Hematopoietic multipotent progenitor cell treated with erythropoietin and hydrocortisone succinate and interleukin-3 and kit ligand, for 17 days (in vitro differentiated cells): ENCODE results near the gene MDM1.

Experiments used
- DNase-seq: peaks from one replicate; pipeline ENCODE4 v3.0.0-alpha.2; 2015; ENCODE audit warnings: low spot score

Gene MDM1, protein sequence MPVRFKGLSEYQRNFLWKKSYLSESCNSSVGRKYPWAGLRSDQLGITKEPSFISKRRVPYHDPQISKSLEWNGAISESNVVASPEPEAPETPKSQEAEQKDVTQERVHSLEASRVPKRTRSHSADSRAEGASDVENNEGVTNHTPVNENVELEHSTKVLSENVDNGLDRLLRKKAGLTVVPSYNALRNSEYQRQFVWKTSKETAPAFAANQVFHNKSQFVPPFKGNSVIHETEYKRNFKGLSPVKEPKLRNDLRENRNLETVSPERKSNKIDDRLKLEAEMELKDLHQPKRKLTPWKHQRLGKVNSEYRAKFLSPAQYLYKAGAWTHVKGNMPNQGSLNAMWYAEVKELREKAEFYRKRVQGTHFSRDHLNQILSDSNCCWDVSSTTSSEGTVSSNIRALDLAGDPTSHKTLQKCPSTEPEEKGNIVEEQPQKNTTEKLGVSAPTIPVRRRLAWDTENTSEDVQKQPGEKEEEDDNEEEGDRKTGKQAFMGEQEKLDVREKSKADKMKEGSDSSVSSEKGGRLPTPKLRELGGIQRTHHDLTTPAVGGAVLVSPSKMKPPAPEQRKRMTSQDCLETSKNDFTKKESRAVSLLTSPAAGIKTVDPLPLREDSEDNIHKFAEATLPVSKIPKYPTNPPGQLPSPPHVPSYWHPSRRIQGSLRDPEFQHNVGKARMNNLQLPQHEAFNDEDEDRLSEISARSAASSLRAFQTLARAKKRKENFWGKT

DNA sequence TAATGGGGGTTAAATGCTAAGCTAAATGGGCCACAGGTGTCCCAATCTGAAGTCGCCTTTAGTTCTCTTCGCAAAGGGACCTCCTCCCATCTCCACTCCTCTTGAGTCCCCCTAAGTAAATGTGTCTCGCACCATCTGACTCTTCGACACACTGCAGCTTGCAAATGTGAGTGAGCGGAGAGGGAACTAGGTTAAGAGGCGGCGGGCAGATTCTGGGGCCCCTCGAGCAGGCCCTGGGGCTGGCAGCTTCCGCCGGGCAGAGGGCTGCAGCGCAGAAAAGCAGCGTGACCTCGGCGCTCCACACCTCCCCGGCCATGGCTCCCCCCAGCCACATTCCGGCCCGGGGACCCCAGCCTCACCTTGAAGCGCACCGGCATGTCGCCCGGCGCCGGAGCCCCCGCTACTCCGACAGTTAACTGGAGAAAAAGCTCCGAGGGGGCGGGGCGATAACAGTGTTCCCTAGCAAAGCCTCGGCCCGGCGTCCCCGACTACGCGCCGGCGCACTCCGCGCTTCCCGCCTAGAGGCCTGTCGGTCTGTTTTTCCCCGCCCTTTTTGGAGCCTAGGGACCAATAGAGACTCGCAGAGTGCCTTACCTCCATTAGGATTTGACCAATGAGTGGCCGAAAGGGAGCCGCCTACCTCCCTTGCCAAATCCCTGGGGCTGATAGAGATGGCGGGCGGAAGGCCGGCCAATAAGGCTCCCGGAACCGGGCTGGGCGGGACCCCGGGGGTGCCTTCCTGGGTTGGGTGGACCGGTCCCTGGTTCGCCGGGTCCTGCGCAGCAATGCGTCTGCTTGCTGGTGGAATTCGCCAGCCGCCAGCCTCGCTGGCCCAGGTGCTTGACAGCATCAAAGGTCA, at the start of gene MDM1:
MDM1 (minus strand) TSS at position 494 of the 859 bp plus-strand sequence; CDS start at position 377, 117 bp downstream.
- DNase-seq, result peak; percentile 96

- no peak for DNase-seq
Measured at GRCh38 chr12:68381476-68382219, 49.5 kb upstream of the MDM1 start.

DNA sequence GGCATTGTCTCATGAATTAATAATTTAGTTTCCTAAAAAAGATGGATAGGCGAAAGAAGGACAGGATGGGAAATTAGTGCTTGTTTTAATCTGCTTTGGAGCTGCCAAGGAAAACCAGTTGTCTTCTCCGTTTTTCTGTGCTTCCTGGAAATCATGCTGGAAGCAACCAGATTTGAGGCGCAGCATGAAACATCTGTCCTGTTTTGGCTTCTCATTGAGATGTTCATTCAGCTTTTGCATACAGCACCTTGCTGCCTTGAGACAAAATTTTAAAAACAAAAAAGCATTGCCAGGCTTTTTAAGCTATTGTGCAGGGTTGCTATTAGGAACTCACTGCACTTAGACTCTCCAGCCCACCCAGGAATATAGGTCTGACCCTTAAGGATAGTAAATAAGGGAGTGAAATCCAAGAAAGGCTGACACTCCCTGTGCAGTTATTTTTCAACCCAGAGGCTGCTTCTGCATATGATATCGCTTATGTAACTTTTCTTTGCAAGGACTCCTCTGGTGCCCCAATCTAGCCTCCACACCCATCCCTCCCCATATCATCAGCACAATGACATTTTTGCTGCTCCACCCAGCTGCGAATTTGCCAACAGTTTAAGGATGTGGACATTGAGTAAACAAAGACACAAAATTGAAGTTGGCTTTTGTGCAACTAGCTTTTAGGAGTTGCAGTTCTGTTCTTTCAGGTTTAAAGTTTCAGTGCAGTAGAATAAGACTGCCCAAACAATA, 46.9 kb upstream of the MDM1 start:
- DNase-seq, result peak; percentile 50

DNA sequence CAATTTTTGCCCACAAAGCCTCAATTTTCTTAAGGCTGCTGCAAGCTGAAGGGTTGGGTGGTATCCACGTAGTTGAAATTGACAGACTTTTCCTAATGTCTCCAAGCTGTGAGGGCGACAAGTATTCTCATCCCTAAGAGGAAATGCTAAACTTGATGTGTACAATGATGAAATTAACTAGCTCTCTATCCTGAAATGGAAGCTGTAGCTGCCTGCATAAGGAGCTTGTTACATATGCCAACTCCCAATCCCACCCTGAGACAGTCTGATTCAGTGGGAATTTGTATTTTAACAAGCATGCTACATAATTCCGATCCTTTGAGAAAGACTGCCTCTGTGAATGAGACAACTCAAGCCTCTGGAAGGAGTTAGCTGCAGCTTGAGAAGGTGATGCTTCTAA, 45.7 kb upstream of the MDM1 start:
- no peak for DNase-seq

DNA sequence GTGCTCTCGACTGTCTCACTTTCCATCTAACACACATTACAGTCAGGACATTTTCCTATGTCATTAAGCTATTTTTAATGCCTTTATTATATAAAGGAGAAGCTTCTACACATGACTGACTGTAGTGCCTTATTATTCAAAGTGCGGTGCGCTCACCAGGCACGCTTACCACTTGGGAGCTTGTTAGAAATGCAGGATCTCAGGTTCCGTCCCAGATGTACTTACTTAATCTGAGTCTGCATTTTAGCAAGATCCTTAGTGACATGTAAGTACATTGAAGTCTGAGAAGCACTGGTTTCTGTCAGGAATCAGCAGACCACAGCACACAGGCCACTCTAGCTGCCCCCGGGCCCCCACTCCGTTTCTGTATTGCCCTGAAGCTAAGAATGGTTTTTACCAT, 44.7 kb upstream of the MDM1 start:
- DNase-seq, result no peak

DNA sequence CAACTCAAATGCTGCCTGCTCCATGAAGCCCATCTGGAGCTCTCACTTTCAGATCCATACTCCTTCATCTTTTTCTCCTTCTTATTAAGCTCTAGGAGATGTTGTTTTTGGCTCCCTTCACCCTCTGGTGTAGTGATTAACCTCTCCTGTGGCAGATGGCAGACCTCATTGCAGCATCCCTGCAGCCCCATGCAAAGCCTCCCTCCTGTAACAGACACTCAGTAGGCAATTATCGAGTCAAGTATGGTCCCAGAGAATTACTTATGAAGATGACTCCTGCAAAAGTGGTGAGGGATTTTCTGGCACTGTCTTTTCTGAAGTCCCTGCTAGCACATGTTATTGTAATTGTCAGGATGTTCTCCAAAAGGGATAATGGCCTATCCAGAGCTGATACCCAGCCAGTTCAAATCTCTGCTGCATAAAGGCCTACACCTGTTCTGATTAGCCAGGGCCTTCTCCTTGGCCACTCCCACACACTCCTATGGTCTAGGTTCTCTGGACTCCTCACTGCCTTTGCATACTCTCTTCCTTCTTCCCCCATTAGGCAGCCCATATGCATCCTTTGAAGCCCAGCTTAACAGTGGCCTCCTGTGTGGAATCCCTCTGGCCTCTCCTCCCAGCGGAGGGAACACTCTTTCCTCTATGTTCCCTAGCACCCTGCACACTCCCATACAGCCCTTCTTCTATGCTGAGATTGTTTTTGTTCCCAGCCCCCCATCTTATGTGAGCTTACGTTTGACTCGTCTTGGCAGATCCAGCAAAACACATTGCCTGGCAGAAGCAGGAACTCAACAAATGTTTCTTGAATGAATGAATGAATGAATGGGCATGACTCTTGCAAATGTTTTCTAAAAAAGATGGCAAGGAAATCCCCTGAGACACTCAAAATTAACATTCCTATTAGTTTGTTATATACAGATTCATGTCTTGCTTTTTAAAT, 43.9 kb upstream of the MDM1 start:
- DNase-seq, result no peak

- DNase-seq, result no peak
Measured at GRCh38 chr12:68374307-68374982, 42.3 kb upstream of the MDM1 start.

DNA sequence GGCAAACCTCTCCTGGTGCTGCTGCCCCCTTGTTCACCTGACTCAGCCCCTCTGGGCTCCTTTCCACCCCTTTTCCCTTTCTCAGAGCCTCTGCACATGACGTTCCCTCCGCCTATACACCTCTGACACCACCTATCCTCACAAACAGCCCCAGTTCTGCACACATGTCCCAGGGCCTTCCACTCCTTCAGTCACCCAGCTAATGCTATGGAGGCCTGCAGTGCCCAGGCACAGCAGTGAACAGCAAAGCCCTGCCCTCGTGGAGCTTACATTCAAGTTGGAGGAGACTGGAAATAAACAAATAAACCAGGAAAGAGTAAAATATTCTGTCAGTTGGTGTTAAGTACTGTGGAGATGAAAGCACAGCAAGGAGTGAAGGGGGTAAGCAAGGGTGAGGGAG, 38.5 kb upstream of the MDM1 start:
- no peak for DNase-seq

DNA sequence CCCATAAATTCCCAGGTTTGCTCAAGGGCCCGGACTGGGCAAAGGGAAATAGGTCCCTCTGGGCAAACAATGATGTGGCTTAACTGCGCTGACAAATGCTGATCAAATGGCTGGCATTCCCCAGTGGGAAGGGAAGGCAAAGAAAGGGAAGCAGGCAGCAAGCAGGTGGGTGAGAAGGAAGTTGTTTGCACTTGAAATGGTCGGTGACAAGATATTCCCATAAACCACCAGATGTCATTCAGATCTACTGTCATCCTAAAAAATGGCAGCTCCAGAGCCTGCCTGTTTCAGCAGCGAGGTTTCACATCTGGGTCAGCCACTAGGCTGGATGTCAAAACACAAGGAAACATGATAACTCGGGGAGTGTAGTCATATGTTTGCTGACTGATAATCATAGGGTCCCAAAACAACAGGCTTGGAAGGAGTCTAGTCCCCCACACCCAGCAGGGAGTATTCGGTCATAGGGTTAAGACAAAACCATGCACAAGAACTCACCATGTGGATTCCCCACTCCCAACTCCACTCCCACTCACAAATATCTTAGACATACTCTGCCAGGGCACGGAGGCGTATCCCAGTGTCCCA, 37.9 kb upstream of the MDM1 start:
- DNase-seq, result peak; percentile 31

GRCh38 chr12:68368327-68368726, 36.2 kb upstream of the MDM1 start:
- DNase-seq, result no peak

DNA sequence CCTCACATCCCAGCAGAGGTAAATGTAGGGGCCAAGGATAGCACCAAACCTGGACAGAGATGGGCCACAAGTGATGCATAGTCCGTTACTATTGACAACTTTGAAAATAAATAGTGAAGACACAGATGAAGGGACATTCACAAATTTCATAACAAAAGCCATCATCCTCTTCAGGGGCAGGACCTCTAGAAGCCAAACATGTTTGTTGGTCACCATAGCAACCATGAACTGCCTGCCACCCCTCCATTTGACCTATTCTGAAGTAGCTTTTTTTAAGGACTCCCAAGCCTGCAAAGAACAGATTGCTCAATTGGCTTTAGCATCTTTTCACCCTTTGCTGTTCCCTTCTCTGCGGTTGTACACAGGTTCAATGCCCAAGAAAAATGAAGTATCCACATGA, 35.7 kb upstream of the MDM1 start:
- no peak for DNase-seq

DNA sequence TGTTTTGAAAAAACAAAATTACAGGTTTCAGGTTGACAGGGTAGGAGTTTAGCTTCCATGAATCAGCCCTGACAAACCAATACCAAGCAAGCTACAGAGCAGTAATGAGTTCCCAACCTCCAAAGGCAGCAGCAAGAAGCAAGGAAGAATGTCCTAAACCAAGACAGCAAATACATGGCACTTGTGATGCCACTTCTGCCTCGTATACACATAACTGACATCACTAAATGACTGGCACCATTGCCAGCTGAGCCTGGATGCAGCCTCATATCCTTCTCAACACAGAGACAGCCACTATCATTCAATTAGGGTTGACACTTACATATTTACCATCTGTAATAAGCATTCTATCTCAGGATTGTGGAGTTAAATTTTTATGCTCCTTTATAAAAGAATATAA, 35.0 kb upstream of the MDM1 start:
- DNase-seq, result no peak

GRCh38 chr12:68364893-68365725, 32.9 kb upstream of the MDM1 start:
- DNase-seq, result peak; percentile 70

DNA sequence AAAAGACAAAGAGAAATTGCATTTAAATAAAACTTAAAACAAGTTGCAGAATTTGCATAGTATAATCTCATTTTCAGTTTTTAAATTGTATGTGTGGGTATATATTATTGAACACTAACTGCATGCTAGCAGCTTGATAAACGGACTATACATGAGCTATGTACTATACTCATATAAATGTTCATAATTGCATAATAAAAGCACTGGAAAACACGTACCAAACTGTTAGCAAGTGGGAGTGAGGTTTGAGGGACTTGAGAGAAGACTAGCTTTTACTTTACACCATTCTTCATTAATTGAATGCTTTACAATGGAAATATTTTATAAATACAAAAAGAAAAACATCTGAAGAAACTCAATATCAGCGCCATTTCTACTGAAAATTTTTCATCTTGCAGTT, 32.2 kb upstream of the MDM1 start:
- DNase-seq, result no peak

DNA sequence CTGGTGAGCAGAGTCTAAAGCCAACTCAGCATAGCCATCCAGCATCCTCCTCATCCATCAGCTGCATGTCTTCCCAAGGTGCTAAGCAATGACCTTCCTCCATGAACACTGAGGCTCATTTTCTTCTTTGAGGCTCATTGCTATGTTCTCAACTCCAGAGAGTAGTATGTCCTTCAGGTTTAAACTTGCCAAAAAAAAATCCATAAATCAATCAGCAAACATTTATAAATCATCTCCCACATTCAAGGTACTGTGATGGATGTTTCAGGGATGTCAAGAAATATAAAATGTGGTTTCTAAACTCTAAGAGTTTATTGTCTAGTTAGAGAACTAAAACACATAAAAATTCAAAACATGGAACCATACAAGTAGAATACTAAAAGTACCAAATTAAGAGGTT, 29.8 kb upstream of the MDM1 start:
- DNase-seq, result no peak

- DNase-seq, result no peak
Measured at GRCh38 chr12:68359674-68360073, 27.5 kb upstream of the MDM1 start.

DNA sequence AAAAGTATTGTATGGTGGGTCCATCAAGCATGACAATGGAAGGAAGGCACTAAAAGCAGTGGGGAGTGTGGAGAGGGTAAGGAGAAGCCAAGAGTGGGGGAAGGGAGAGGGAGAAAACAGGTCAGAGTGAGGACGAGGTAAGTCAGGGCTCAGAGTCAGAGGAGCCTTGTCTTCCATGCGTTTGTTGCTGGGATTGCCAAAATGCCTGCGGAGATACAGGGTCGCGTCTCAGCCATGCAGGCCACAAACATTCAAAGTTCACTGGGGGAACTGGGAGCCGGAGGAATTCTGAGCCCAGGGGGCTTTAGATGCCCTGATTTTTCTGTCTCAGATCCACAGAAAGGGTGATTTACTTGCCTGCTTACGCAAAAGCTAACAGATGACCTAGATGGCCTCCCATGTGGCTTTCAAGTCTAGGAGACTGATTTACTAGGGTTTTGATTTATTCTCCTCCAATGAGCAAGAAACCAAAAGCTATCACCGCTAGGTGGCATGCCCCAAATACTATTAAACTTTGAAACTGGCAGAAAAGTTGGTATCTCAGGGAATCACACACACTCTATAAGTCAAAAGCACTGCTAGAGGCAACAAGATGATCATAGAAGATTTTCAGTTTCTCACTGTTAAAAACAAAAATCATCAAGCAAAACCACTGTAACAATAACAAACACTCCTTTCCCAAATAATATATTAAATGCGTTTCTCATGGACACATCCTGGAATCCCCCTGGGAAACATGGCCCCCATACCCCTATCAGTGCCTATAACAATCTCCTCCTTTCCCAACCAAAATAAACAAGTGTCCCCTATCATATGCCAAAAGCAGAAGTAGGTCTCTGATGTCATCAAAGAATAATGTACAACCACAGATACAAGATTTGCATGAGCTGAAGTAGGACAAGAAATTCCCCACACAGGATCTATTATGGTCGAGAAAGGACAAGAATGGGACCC, 26.6 kb upstream of the MDM1 start:
- peak; percentile 58 for DNase-seq
